ENCODE measurements around the gene TUBB4B. TPM values are rescaled to one million over a fixed set of nuclear protein-coding genes. Genes with fewer than 3 reads are reported as not detected.
A peak's percentile ranks its signal among the peaks of the same experiment; 100 is the strongest.

TUBB4B gene
- polyA plus RNA-seq, 1 of the 3 experiments (the other 2 are of a cell fraction): 508 TPM

DNA sequence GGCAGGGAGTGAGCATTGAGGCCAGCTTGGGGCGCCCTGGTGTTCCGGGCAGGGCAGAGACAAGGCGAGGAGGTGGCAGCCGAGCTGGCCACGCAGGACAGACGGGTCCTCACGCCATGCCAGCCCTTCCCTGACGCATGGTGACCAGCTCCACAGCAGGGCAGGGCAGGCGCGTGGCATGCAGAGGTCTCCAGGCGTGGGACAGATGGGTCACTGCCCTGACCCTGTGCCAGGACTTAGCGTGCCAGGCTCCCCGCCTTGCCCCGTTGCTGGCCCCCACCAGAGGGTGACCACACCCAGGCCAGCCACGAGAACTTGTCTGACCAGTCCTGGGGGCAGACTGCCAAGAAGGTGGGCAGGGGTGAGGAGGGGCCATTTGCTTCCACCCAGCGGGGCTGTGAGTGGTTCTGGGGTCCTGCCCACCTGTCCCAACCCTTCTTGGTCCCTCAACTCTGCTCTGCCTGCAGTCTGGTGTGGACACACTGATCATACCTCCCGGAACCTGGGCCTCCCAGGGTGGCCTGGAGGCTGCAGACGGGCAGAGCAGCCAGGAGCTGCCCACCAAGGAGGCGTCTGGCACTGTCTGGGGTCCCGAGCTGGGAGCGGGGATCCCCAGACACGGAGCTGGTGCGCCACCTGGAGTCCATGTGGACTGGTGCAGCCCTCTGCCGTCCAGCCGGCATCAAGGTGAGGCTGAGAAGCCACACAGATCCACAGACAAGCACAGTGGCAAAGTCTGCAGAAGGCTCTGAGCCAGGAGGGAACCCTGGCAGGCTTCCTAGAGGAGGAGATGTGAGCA, 13.8 kb upstream of the TUBB4B start, which contains the start of gene RNF224 (continued):
- TF ChIP-seq EZH2phosphoT487 (IDR thresholded peaks at IDR 0.05; ENCODE audit: borderline replicate concordance, low read depth) (no peak), CTCF (IDR thresholded peaks at IDR 0.05) (peak; percentile 82), NRF1 (IDR thresholded peaks at IDR 0.05; ENCODE audit: low read depth, low read length) (no peak), ELF1 (IDR thresholded peaks at IDR 0.05) (no peak), REST (IDR thresholded peaks at IDR 0.05; ENCODE audit: low read depth, low read length) (no peak)

- H3K27ac ChIP-seq (ENCODE audit: low read depth in 2 of 2, low read length in 1 of 2): no peak overlapping the region
- peaks cover 16% of the 10 kb centered on the region for H3F3A ChIP-seq (replicated peaks; ENCODE audit: insufficient read depth)
- TF ChIP-seq CHD2 (IDR thresholded peaks at IDR 0.05; ENCODE audit: low read length, partially characterized antibody): no peak
- TF ChIP-seq FOXJ3 (CRISPR knock-in tag; IDR thresholded peaks at IDR 0.05): no peak
- TF ChIP-seq REST (IDR thresholded peaks at IDR 0.05; ENCODE audit: low read depth, low read length): no peak
- no peak for TF ChIP-seq RXRA (IDR thresholded peaks at IDR 0.05; ENCODE audit: borderline replicate concordance, low read depth)
- TF ChIP-seq RFX5 (IDR thresholded peaks at IDR 0.05; ENCODE audit: low read length): no peak
- TF ChIP-seq JUND (IDR thresholded peaks at IDR 0.05): no peak
- TF ChIP-seq EZH2phosphoT487 (IDR thresholded peaks at IDR 0.05; ENCODE audit: borderline replicate concordance, low read depth): no peak
- no peak for TF ChIP-seq SMC3 (IDR thresholded peaks at IDR 0.05; ENCODE audit: low read depth, low read length)
- TF ChIP-seq TCF12 (IDR thresholded peaks at IDR 0.05): no peak
- TF ChIP-seq POLR2AphosphoS5 (IDR thresholded peaks at IDR 0.05; ENCODE audit: low read depth, low read length): no peak
- no peak for TF ChIP-seq MEF2A (IDR thresholded peaks at IDR 0.05; ENCODE audit: borderline replicate concordance, low read depth)
- no peak for TF ChIP-seq TAF1 (IDR thresholded peaks at IDR 0.05; ENCODE audit: borderline replicate concordance, low read depth, low read length)
- TF ChIP-seq FOXM1 (IDR thresholded peaks at IDR 0.05; ENCODE audit: low read depth): no peak
- TF ChIP-seq MXI1 (IDR thresholded peaks at IDR 0.05; ENCODE audit: low read depth, low read length): no peak
- TF ChIP-seq RAD21 (IDR thresholded peaks at IDR 0.05; ENCODE audit: low read length): no peak
- TF ChIP-seq GABPA (IDR thresholded peaks at IDR 0.05; ENCODE audit: low read depth): no peak
- H3K4me1 ChIP-seq (ENCODE audit: control insufficient read depth in 1 of 2, insufficient read depth in 2 of 2, low read depth in 1 of 2, low read length in 1 of 2): peaks cover 0 to 49% of the 10 kb centered on the region in 2 experiments; a peak in 1 of 4 replicates
- H3K9me2 ChIP-seq: no peaks in the 10 kb centered on the region
- no peaks in the 10 kb centered on the region for H3K9me3 ChIP-seq
- DNase-seq: no peak
- ChIA-PET CTCF (interaction anchor here (0.6 to 7.7 kb wide), 40 partner anchors 9 to 314 kb away, joined by 3 to 95 read pairs (median 6); partner anchors contain the start of genes DPP7, MAN1B1, NELFB and NPDC1), POLR2A (interaction anchor here (1.0 to 1.5 kb wide), 6 partner anchors 23 to 121 kb away, joined by 3 to 8 read pairs (median 4); no protein-coding TSS in a partner anchor)
- H3K9ac ChIP-seq: no peak overlapping the region
- H3K4me3 ChIP-seq (ENCODE audit: low read depth in 2 of 2, low read length in 1 of 2): no peak overlapping the region
- no peaks in the 10 kb centered on the region for H3K27me3 ChIP-seq (ENCODE audit: insufficient read depth)
- H2AFZ ChIP-seq (ENCODE audit: low read depth): no peak overlapping the region
- no peaks in the 10 kb centered on the region for H4K20me1 ChIP-seq (ENCODE audit: insufficient read depth)
- WGBS (ENCODE audit: low lambda C conversion rate): 46% methylated on average over 3 of the region's 18 CpGs
- no peak overlapping the region; the same call in 1 of the 2 replicates for H3K4me2 ChIP-seq
- no peaks in the 10 kb centered on the region for H3K36me3 ChIP-seq (replicated peaks in 1 of 2; ENCODE audit: control insufficient read depth in 1 of 2, insufficient read depth in 2 of 2, low read length in 1 of 2)
- H3K79me2 ChIP-seq (ENCODE audit: insufficient read depth): no peaks in the 10 kb centered on the region
Measured at GRCh38 chr9:137227853-137228505, 13.1 kb upstream of the TUBB4B start.

All from SK-N-SH (cell line).